Body of pancreas (tissue), 4 donors: Measurements from ENCODE around the gene OR52M1. TPM values are rescaled to one million over a fixed set of nuclear protein-coding genes. Genes with fewer than 3 reads are reported as not detected.

Source experiments
- ATAC-seq: fragments of 150-250 bp; one replicate; pipeline ENCODE4 v1.9.1; 2016
- DNase-seq, 4 donors: peaks; one replicate each; pipeline ENCODE4 v3.0.0-alpha.2; 2019
- H3K27ac ChIP-seq, 4 donors: fragments of 200-600 bp; sonication (generic); 1 replicate in 3 of 4; 2 replicates in 1 of 4; pipeline versions ENCODE4 v1.5.1 to v1.6.1; 2016 to 2019; ENCODE audit warnings: mild to moderate bottlenecking in 1 of 4, mixed read lengths in 1 of 4, moderate library complexity in 1 of 4
- H3K27me3 ChIP-seq, 2 donors: fragments of 200-600 bp; sonication (generic); one replicate each; pipeline ENCODE4 v1.6.0; 2016; ENCODE audit warnings: mild to moderate bottlenecking in 1 of 2
- H3K36me3 ChIP-seq, 2 donors: fragments of 200-600 bp; sonication (generic); replicated peaks in 1 of 2; 2 replicates each; pipeline ENCODE4 v1.5.1; 2016; ENCODE audit warnings: low read depth in 2 of 2; ENCODE audit not compliant: insufficient read depth in 1 of 2
- H3K4me1 ChIP-seq: fragments of 200-600 bp; sonication (generic); one replicate; pipeline ENCODE4 v1.6.0; 2016
- H3K4me3 ChIP-seq, 2 donors: fragments of 200-600 bp; sonication (generic); 1 replicate in 1 of 2; 2 replicates in 1 of 2; pipeline ENCODE4 v1.5.1; 2016 to 2019
- H3K9me3 ChIP-seq, 3 donors: fragments of 200-600 bp; sonication (generic); 1 replicate in 2 of 3; 2 replicates in 1 of 3; pipeline ENCODE4 v1.5.1; 2016
- CTCF ChIP-seq, 7 experiments: fragments of 450-650 bp in 4 of 7; fragments of 200-600 bp in 3 of 7; sonication (generic) in 3 of 7; IDR thresholded peaks; one replicate each; pipeline ENCODE4 v1.5.1; 2016 to 2019; ENCODE audit warnings: antibody characterized with exemption in 7 of 7
- POLR2A ChIP-seq, 3 donors: fragments of 450-650 bp; IDR thresholded peaks; one replicate each; pipeline ENCODE4 v1.6.1; 2016; ENCODE audit warnings: antibody characterized with exemption in 3 of 3, mild to moderate bottlenecking in 2 of 3
- WGBS, 2 donors: methylation state at CpG; one replicate each; pipeline ENCODE4 v1.1.5; 2017; 5-methylcytosine and 5-hydroxymethylcytosine counted together
- intact Hi-C: fragments of 100-400 bp; cut with DNase I; formaldehyde crosslinking; loops from one replicate; pipeline ENCODE4 v1.15.1; 2023
- total RNA-seq, 2 donors: library from RNA; depleted of rRNA; stranded (reverse); fragments of >200 nt; gene quantifications; one replicate each; pipeline ENCODE4 v1.1.0, GENCODE V29; 2016

OR52M1 gene
- total RNA-seq, 2 donors from 2014 or later, result not detected

- TF ChIP-seq CTCF (IDR thresholded peaks at IDR 0.05), result no peak
- TF ChIP-seq POLR2A (IDR thresholded peaks at IDR 0.05), result no peak
- no peaks in the 10 kb centered on the region for H3K9me3 ChIP-seq
- H3K4me3 ChIP-seq, result no peak overlapping the region
- 53 to 60% methylated on average over 3 of the region's 3 CpGs for WGBS, 2 donors
- no peaks in the 10 kb centered on the region for H3K4me1 ChIP-seq
- no peak for ATAC-seq
- no peaks in the 10 kb centered on the region for H3K36me3 ChIP-seq
- no peak overlapping the region for H3K27ac ChIP-seq
- intact Hi-C loops, result no loop called here
- no peak for DNase-seq
- no peaks in the 10 kb centered on the region for H3K27me3 ChIP-seq
Measured at GRCh38 chr11:4576880-4577279, 31.9 kb downstream of the OR52M1 start.

- H3K4me1 ChIP-seq, result no peaks in the 10 kb centered on the region
- H3K27ac ChIP-seq, result no peak overlapping the region
- H3K4me3 ChIP-seq, result no peak overlapping the region
- WGBS, 2 donors, result 73 to 88% methylated on average over 2 of the region's 2 CpGs
- TF ChIP-seq POLR2A (IDR thresholded peaks at IDR 0.05) (no peak), CTCF (IDR thresholded peaks at IDR 0.05) (no peak)
- intact Hi-C loops, result no loop called here
- no peak for ATAC-seq
- H3K9me3 ChIP-seq, result no peaks in the 10 kb centered on the region
- no peaks in the 10 kb centered on the region for H3K36me3 ChIP-seq
- no peak for DNase-seq
- H3K27me3 ChIP-seq, result no peaks in the 10 kb centered on the region
Measured at GRCh38 chr11:4577761-4578160, 32.8 kb downstream of the OR52M1 start.

GRCh38 chr11:4578624-4579023 is 33.6 kb downstream of the OR52M1 start:
- no peak for TF ChIP-seq POLR2A (IDR thresholded peaks at IDR 0.05)
- TF ChIP-seq CTCF (IDR thresholded peaks at IDR 0.05), result no peak
- Histone ChIP-seq H3K36me3 (no peaks in the 10 kb centered on the region), H3K27me3 (no peaks in the 10 kb centered on the region), H3K9me3 (no peaks in the 10 kb centered on the region), H3K27ac (no peak overlapping the region), H3K4me3 (no peak overlapping the region), H3K4me1 (no peaks in the 10 kb centered on the region)
- DNase-seq (no peak), ATAC-seq (no peak)
- 79 to 82% methylated on average over 6 of the region's 6 CpGs for WGBS, 2 donors
- intact Hi-C loops, result no loop called here

GRCh38 chr11:4580124-4580523 is 35.1 kb downstream of the OR52M1 start:
- WGBS, 2 donors, result 82 to 88% methylated on average over 1 of the region's 1 CpG

More at GRCh38 chr11:4580124-4580523, 35.1 kb downstream of the OR52M1 start:
- H3K4me1 ChIP-seq, result no peaks in the 10 kb centered on the region
- DNase-seq, result no peak
- no peaks in the 10 kb centered on the region for H3K9me3 ChIP-seq
- no peaks in the 10 kb centered on the region for H3K36me3 ChIP-seq
- intact Hi-C loops, result no loop called here
- H3K4me3 ChIP-seq, result no peak overlapping the region
- ATAC-seq, result no peak
- no peak for TF ChIP-seq CTCF (IDR thresholded peaks at IDR 0.05)
- no peak for TF ChIP-seq POLR2A (IDR thresholded peaks at IDR 0.05)
- no peaks in the 10 kb centered on the region for H3K27me3 ChIP-seq
- no peak overlapping the region for H3K27ac ChIP-seq
